ENCODE measurements around the gene CCDC137.

The CCDC137 gene

DNA sequence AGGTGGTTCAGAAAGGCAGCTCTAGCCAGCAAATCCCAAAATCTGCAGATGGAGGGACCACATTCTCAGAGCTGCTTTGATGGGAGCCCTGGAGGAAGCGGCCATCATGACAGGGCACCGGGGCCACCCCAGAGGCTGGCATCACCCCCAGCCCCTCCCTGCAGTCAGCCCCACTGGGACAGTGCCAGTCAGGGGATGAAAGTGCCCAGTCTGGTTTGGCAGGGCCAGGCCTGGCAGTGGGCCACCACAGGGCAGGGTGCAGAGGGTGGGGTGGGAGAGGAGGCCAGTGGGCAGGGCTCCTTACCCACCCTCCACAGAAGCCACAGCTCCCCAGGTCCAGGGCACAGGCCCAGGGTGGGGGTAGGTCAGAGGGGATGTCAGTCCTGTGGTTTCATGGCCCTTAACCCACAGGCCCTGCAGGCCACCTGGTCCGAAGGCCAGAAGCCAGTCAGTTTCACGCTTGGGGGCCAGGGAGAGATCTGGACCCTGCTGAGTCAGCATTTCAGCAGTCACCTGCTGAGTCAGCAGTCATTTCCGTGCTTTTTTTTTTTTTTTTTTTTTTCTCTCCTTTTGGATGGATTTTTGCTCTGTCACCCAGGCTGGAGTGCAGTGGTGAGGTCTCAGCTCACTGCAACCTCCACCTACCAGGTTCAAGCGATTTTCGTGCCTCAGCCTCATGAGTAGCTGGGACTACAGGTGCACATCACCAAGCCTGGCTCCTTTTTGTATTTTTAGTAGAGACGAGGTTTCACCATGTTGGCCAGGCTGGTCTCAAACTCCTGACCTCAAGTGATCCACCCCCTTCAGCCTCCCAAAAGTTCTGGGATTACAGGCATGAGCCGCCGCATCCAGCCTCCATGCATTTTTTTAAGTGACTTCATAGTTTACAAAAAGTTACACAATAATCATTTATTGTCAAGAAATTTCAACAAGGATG, 55.9 kb downstream of the CCDC137 start (continued):
- TF ChIP-seq, protein P1, sequence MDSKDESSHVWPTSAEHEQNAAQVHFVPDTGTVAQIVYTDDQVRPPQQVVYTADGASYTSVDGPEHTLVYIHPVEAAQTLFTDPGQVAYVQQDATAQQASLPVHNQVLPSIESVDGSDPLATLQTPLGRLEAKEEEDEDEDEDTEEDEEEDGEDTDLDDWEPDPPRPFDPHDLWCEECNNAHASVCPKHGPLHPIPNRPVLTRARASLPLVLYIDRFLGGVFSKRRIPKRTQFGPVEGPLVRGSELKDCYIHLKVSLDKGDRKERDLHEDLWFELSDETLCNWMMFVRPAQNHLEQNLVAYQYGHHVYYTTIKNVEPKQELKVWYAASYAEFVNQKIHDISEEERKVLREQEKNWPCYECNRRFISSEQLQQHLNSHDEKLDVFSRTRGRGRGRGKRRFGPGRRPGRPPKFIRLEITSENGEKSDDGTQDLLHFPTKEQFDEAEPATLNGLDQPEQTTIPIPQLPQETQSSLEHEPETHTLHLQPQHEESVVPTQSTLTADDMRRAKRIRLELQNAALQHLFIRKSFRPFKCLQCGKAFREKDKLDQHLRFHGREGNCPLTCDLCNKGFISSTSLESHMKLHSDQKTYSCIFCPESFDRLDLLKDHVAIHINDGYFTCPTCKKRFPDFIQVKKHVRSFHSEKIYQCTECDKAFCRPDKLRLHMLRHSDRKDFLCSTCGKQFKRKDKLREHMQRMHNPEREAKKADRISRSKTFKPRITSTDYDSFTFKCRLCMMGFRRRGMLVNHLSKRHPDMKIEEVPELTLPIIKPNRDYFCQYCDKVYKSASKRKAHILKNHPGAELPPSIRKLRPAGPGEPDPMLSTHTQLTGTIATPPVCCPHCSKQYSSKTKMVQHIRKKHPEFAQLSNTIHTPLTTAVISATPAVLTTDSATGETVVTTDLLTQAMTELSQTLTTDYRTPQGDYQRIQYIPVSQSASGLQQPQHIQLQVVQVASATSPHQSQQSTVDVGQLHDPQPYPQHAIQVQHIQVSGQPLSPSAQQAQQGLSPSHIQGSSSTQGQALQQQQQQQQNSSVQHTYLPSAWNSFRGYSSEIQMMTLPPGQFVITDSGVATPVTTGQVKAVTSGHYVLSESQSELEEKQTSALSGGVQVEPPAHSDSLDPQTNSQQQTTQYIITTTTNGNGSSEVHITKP (tag by site-specific recombination; IDR thresholded peaks at IDR 0.05), result no peak
- no peak for TF ChIP-seq ZNF302 (tag by site-specific recombination; IDR thresholded peaks at IDR 0.05; ENCODE audit: low read depth)
- TF ChIP-seq ZNF654 (tag by site-specific recombination; IDR thresholded peaks at IDR 0.05; ENCODE audit: low read depth), result no peak
- no peak for TF ChIP-seq ZEB2 (tag by site-specific recombination; IDR thresholded peaks at IDR 0.05)
- no peak for TF ChIP-seq ZNF548 (tag by site-specific recombination; IDR thresholded peaks at IDR 0.05)
- TF ChIP-seq ZNF837 (tag by site-specific recombination; IDR thresholded peaks at IDR 0.05), result no peak
- no peak for TF ChIP-seq ZBTB21 (tag by site-specific recombination; IDR thresholded peaks at IDR 0.05)
- TF ChIP-seq SCRT1 (tag by site-specific recombination; IDR thresholded peaks at IDR 0.05; ENCODE audit: borderline replicate concordance), result peak; percentile 47; the same call in 1 of the 2 replicates
- no peak for TF ChIP-seq FEZF1 (tag by site-specific recombination; IDR thresholded peaks at IDR 0.05)
- no peak for TF ChIP-seq SP3 (tag by site-specific recombination; IDR thresholded peaks at IDR 0.05)
- no peak for TF ChIP-seq ZNF626 (tag by site-specific recombination; IDR thresholded peaks at IDR 0.05)
- TF ChIP-seq YY1 (tag by site-specific recombination; IDR thresholded peaks at IDR 0.05), result no peak
- TF ChIP-seq, protein P2, sequence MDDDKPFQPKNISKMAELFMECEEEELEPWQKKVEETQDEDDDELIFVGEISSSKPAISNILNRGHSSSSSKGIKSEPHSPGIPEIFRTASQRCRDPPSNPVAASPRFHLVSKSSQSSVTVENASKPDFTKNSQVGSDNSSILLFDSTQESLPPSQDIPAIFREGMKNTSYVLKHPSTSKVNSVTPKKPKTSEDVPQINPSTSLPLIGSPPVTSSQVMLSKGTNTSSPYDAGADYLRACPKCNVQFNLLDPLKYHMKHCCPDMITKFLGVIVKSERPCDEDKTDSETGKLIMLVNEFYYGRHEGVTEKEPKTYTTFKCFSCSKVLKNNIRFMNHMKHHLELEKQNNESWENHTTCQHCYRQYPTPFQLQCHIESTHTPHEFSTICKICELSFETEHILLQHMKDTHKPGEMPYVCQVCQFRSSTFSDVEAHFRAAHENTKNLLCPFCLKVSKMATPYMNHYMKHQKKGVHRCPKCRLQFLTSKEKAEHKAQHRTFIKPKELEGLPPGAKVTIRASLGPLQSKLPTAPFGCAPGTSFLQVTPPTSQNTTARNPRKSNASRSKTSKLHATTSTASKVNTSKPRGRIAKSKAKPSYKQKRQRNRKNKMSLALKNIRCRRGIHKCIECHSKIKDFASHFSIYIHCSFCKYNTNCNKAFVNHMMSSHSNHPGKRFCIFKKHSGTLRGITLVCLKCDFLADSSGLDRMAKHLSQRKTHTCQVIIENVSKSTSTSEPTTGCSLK (tag by site-specific recombination; IDR thresholded peaks at IDR 0.05), result no peak
- no peak for TF ChIP-seq ZNF677 (tag by site-specific recombination; IDR thresholded peaks at IDR 0.05)
- TF ChIP-seq ZNF202 (tag by site-specific recombination; IDR thresholded peaks at IDR 0.05; ENCODE audit: borderline replicate concordance), result no peak
- TF ChIP-seq ZNF843 (tag by site-specific recombination; IDR thresholded peaks at IDR 0.05), result no peak
- no peak for TF ChIP-seq ZNF114 (tag by site-specific recombination; IDR thresholded peaks at IDR 0.05)
- no peak for TF ChIP-seq ZNF600 (tag by site-specific recombination; IDR thresholded peaks at IDR 0.05)
- peak; percentile 55 for TF ChIP-seq ZBTB8A (tag by site-specific recombination; IDR thresholded peaks at IDR 0.05)
- TF ChIP-seq, protein P3, sequence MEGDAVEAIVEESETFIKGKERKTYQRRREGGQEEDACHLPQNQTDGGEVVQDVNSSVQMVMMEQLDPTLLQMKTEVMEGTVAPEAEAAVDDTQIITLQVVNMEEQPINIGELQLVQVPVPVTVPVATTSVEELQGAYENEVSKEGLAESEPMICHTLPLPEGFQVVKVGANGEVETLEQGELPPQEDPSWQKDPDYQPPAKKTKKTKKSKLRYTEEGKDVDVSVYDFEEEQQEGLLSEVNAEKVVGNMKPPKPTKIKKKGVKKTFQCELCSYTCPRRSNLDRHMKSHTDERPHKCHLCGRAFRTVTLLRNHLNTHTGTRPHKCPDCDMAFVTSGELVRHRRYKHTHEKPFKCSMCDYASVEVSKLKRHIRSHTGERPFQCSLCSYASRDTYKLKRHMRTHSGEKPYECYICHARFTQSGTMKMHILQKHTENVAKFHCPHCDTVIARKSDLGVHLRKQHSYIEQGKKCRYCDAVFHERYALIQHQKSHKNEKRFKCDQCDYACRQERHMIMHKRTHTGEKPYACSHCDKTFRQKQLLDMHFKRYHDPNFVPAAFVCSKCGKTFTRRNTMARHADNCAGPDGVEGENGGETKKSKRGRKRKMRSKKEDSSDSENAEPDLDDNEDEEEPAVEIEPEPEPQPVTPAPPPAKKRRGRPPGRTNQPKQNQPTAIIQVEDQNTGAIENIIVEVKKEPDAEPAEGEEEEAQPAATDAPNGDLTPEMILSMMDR (tag by site-specific recombination; IDR thresholded peaks at IDR 0.05), result no peak
- TF ChIP-seq MYNN (tag by site-specific recombination; IDR thresholded peaks at IDR 0.05; ENCODE audit: borderline replicate concordance), result no peak
- no peak for TF ChIP-seq ZNF350 (tag by site-specific recombination; IDR thresholded peaks at IDR 0.05)
- 0 out of 2 replicates have a peak, but pooled peaks have one; percentile 60 for TF ChIP-seq HOXC10 (CRISPR knock-in tag; IDR thresholded peaks at IDR 0.05)
- no peak for TF ChIP-seq HOXD13 (CRISPR knock-in tag; IDR thresholded peaks at IDR 0.05; ENCODE audit: borderline replicate concordance)
- TF ChIP-seq, protein P4, sequence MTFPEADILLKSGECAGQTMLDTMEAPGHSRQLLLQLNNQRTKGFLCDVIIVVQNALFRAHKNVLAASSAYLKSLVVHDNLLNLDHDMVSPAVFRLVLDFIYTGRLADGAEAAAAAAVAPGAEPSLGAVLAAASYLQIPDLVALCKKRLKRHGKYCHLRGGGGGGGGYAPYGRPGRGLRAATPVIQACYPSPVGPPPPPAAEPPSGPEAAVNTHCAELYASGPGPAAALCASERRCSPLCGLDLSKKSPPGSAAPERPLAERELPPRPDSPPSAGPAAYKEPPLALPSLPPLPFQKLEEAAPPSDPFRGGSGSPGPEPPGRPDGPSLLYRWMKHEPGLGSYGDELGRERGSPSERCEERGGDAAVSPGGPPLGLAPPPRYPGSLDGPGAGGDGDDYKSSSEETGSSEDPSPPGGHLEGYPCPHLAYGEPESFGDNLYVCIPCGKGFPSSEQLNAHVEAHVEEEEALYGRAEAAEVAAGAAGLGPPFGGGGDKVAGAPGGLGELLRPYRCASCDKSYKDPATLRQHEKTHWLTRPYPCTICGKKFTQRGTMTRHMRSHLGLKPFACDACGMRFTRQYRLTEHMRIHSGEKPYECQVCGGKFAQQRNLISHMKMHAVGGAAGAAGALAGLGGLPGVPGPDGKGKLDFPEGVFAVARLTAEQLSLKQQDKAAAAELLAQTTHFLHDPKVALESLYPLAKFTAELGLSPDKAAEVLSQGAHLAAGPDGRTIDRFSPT (tag by site-specific recombination; IDR thresholded peaks at IDR 0.05), result peak; percentile 76
- TF ChIP-seq, protein P5, sequence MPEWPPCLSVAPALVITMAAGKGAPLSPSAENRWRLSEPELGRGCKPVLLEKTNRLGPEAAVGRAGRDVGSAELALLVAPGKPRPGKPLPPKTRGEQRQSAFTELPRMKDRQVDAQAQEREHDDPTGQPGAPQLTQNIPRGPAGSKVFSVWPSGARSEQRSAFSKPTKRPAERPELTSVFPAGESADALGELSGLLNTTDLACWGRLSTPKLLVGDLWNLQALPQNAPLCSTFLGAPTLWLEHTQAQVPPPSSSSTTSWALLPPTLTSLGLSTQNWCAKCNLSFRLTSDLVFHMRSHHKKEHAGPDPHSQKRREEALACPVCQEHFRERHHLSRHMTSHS (tag by site-specific recombination; IDR thresholded peaks at IDR 0.05), result no peak
- TF ChIP-seq ZBTB17 (tag by site-specific recombination; IDR thresholded peaks at IDR 0.05), result no peak
- TF ChIP-seq ZNF544 (tag by site-specific recombination; IDR thresholded peaks at IDR 0.05), result no peak
- no peak for TF ChIP-seq BCL11A (tag by site-specific recombination; IDR thresholded peaks at IDR 0.05; ENCODE audit: low read depth)
- no peak for TF ChIP-seq ZNF560 (tag by site-specific recombination; IDR thresholded peaks at IDR 0.05; ENCODE audit: borderline replicate concordance)

Data from HEK293 (cell line).